Suprapubic skin (tissue), 4 donors: ENCODE data around the gene AJAP1. TPM values are rescaled to one million over a fixed set of nuclear protein-coding genes. Genes with fewer than 3 reads are reported as not detected.

Experiments
- DNase-seq, 2 donors: peaks; one replicate each; pipeline ENCODE4 v3.0.0-alpha.2; 2019; ENCODE audit warnings: low spot score in 2 of 2
- H3K27ac ChIP-seq: fragments of 200-600 bp; sonication (generic); one replicate; pipeline ENCODE4 v1.5.1; 2019
- H3K27me3 ChIP-seq: fragments of 200-600 bp; sonication (generic); one replicate; pipeline ENCODE4 v1.5.1; 2019
- H3K36me3 ChIP-seq: fragments of 200-600 bp; sonication (generic); one replicate; pipeline ENCODE4 v1.5.1; 2019
- H3K4me1 ChIP-seq: fragments of 200-600 bp; sonication (generic); one replicate; pipeline ENCODE4 v1.5.1; 2019
- H3K4me3 ChIP-seq: fragments of 200-600 bp; sonication (generic); one replicate; pipeline ENCODE4 v1.5.1; 2019; ENCODE audit warnings: mild to moderate bottlenecking
- H3K9me3 ChIP-seq: fragments of 200-600 bp; sonication (generic); one replicate; pipeline ENCODE4 v1.5.1; 2019
- EP300 ChIP-seq: sonication (generic); formaldehyde crosslinking; IDR thresholded peaks from one replicate; pipeline ENCODE4 v1.6.1; 2017; ENCODE audit warnings: antibody characterized with exemption
- POLR2A ChIP-seq, 2 donors: fragments of 450-650 bp; IDR thresholded peaks; one replicate each; pipeline ENCODE4 v1.6.1; 2017; ENCODE audit warnings: antibody characterized with exemption in 2 of 2, mild to moderate bottlenecking in 2 of 2, moderate library complexity in 2 of 2
- POLR2AphosphoS5 ChIP-seq, 3 donors: sonication (generic); formaldehyde crosslinking; IDR thresholded peaks; one replicate each; pipeline ENCODE4 v1.6.1; 2017; ENCODE audit warnings: antibody characterized with exemption in 3 of 3
- WGBS: methylation state at CpG from one replicate; pipeline ENCODE4 v1.1.5; 2018; 5-methylcytosine and 5-hydroxymethylcytosine counted together
- total RNA-seq, 4 donors: library from RNA; depleted of rRNA; stranded (reverse); fragments of >200 nt; gene quantifications; one replicate each; pipeline ENCODE4 v1.1.0, GENCODE V29; 2016
- TF ChIP-seq, protein P1 (sequence below), 2 donors: fragments of 200-600 bp in 1 of 2; fragments of 450-650 bp in 1 of 2; sonication (generic) in 1 of 2; IDR thresholded peaks; one replicate each; pipeline ENCODE4 v1.5.1; 2016 to 2019; ENCODE audit warnings: antibody characterized with exemption in 2 of 2, mild to moderate bottlenecking in 1 of 2, moderate library complexity in 1 of 2

The AJAP1 gene
- total RNA-seq, 4 donors from 2014 or later: 0.11 to 2.3 (median 0.80) TPM

DNA sequence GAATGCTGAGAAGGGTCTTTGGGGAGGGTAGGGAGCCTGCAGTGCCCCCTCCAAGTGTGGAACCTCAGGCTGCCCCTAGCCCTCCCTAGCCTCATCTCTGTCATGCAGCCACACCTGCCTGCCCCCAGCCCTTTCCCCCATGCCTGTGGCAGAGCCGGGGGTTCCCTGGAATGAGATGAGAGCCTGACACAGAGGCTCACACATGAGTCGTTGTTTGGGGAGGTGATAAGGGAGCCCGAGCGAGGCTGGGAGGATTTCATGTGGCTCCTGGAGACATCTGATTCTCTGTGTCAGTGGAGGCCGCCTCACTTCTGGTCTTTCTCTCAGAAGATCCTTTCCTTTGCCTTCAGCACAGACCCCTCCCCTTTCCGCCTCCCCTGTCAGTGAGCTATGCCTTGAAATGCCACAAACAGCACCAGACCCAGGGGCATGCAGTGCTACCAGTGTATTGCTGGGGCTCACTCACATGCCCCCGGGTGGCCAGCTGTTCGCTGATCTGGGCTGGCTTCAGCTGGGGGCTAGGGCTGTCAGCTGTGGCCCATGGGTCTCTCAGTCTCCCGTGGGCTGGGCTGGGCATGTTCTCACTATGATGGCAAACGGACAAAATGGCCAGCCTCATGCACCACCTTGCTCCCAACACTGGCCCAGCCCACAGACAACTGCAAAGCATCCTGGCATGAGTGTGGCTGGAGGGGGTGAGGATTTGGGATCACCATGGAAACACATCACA, 102.6 kb downstream of the AJAP1 start:
- 61% methylated on average over 6 of the region's 10 CpGs for WGBS
- TF ChIP-seq, protein P1, sequence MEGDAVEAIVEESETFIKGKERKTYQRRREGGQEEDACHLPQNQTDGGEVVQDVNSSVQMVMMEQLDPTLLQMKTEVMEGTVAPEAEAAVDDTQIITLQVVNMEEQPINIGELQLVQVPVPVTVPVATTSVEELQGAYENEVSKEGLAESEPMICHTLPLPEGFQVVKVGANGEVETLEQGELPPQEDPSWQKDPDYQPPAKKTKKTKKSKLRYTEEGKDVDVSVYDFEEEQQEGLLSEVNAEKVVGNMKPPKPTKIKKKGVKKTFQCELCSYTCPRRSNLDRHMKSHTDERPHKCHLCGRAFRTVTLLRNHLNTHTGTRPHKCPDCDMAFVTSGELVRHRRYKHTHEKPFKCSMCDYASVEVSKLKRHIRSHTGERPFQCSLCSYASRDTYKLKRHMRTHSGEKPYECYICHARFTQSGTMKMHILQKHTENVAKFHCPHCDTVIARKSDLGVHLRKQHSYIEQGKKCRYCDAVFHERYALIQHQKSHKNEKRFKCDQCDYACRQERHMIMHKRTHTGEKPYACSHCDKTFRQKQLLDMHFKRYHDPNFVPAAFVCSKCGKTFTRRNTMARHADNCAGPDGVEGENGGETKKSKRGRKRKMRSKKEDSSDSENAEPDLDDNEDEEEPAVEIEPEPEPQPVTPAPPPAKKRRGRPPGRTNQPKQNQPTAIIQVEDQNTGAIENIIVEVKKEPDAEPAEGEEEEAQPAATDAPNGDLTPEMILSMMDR (IDR thresholded peaks at IDR 0.05): no peak
- TF ChIP-seq EP300 (no peak), POLR2AphosphoS5 (IDR thresholded peaks at IDR 0.05) (no peak), POLR2A (IDR thresholded peaks at IDR 0.05) (no peak)
- DNase-seq: no peak
- H3K27me3 ChIP-seq: peaks cover 2% of the 10 kb centered on the region
- H3K27ac ChIP-seq: no peak overlapping the region
- H3K4me1 ChIP-seq: peaks cover 9% of the 10 kb centered on the region
- H3K4me3 ChIP-seq: no peak overlapping the region
- no peaks in the 10 kb centered on the region for H3K36me3 ChIP-seq
- peaks cover 12% of the 10 kb centered on the region for H3K9me3 ChIP-seq

DNA sequence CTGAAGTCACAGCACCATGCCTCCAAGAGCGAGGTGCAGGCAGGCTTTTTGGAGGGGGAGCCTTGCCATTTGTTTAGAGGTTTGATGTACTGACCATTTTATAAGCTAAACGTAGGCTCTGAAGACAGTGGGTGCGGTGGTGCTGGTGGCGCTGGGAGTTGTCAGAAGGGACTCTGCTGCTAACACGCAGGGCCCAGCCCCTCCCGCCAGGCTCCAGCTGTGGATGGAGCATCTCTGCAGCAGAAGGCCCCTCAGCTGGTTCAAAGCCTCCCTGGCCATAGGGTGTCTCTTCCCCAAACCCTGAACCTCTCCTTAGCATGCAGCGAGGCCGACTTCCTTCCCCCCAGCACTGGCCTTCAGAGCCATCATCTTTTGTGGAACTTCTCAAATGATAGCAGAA, 105.3 kb downstream of the AJAP1 start:
- 91% methylated on average over 6 of the region's 8 CpGs for WGBS
- H3K4me3 ChIP-seq: no peak overlapping the region
- no peaks in the 10 kb centered on the region for H3K9me3 ChIP-seq
- no peaks in the 10 kb centered on the region for H3K36me3 ChIP-seq
- TF ChIP-seq, protein P1 (IDR thresholded peaks at IDR 0.05): no peak
- TF ChIP-seq POLR2A (IDR thresholded peaks at IDR 0.05) (no peak), EP300 (no peak), POLR2AphosphoS5 (IDR thresholded peaks at IDR 0.05) (no peak)
- peaks cover 2% of the 10 kb centered on the region for H3K27me3 ChIP-seq
- H3K27ac ChIP-seq: no peak overlapping the region
- no peak for DNase-seq
- H3K4me1 ChIP-seq: peaks cover 9% of the 10 kb centered on the region

DNA sequence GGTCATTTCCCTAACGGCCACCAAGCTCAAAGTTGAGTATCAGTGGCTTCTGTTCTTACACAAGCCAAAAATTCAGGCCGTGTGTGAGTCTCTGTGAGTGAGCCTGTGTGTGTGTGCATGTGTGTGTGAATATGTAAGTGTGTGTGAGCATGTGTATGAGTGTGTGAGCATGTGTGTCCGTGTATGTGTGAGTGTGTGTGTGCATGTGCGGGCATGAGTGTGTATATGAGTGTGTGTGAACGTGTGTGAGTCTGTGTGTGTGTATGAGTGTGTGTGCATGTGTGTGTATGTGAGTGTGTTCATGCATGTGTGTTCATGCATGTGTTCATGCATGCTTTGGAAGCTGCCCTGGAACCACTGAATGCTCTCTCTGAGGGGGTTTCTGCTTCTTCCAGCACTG, 105.7 kb downstream of the AJAP1 start:
- Histone ChIP-seq H3K27ac (no peak overlapping the region), H3K9me3 (no peaks in the 10 kb centered on the region), H3K27me3 (peaks cover 2% of the 10 kb centered on the region), H3K4me1 (peaks cover 9% of the 10 kb centered on the region), H3K4me3 (no peak overlapping the region), H3K36me3 (no peaks in the 10 kb centered on the region)
- WGBS: 82% methylated on average over 5 of the region's 5 CpGs
- no peak for DNase-seq
- TF ChIP-seq EP300 (no peak), POLR2AphosphoS5 (IDR thresholded peaks at IDR 0.05) (no peak), POLR2A (IDR thresholded peaks at IDR 0.05) (no peak)
- TF ChIP-seq, protein P1 (IDR thresholded peaks at IDR 0.05): no peak

DNA sequence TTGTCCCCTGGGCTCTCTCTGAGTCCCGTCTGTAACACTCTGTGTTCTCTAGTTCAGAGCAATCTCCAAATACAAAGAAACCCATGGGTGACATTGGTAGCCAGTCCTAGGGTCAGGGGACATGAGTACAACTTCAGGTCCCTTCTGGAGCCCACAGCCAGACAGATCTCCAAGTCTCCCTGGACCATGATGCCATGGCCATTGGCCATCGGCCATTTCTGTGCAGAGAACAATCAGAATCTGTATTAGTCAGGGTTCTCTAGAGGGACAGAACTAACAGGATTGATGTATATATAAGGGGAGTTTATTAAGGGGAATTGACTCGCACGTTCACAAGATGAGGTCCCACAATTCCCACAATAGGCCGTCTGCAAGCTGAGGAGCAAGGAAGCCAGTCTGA, 106.9 kb downstream of the AJAP1 start:
- H3K4me3 ChIP-seq: no peak overlapping the region
- H3K9me3 ChIP-seq: no peaks in the 10 kb centered on the region
- H3K36me3 ChIP-seq: no peaks in the 10 kb centered on the region
- H3K27ac ChIP-seq: no peak overlapping the region
- peaks cover 3% of the 10 kb centered on the region for H3K4me1 ChIP-seq
- H3K27me3 ChIP-seq: no peaks in the 10 kb centered on the region
- 95% methylated on average over 5 of the region's 5 CpGs for WGBS
- no peak for DNase-seq
- no peak for TF ChIP-seq POLR2AphosphoS5 (IDR thresholded peaks at IDR 0.05)
- TF ChIP-seq, protein P1 (IDR thresholded peaks at IDR 0.05): no peak
- no peak for TF ChIP-seq POLR2A (IDR thresholded peaks at IDR 0.05)
- no peak for TF ChIP-seq EP300

DNA sequence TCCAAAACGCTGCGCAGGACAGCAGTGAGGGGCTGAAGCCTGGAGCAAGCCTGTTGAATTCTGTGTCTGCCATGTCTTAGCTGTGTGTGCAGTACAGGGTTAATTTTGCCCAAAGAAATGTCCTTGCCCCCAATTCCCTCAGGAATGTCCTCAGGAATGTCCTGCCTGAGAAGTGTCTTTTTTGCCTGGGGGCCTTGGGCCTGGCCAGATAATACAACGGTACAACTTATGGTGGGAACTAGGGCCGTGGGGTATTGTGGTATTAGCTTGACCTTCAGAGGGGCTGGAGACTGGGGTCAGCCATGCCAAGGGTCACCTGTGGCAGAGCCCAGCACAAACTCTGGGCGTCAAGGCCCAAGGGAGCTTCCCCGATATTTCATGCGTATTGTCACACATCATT, 107.7 kb downstream of the AJAP1 start:
- 84% methylated on average over 7 of the region's 7 CpGs for WGBS
- DNase-seq: no peak

More for the DNA sequence above, 107.7 kb downstream of the AJAP1 start:
- Histone ChIP-seq H3K4me1 (no peaks in the 10 kb centered on the region), H3K36me3 (no peaks in the 10 kb centered on the region), H3K9me3 (no peaks in the 10 kb centered on the region), H3K4me3 (no peak overlapping the region), H3K27ac (no peak overlapping the region), H3K27me3 (no peaks in the 10 kb centered on the region)
- TF ChIP-seq, protein P1 (IDR thresholded peaks at IDR 0.05): no peak
- TF ChIP-seq POLR2AphosphoS5 (IDR thresholded peaks at IDR 0.05): no peak
- TF ChIP-seq EP300: no peak
- no peak for TF ChIP-seq POLR2A (IDR thresholded peaks at IDR 0.05)
